Measurements from ENCODE around the gene ORMDL1. TPM values are rescaled to one million over a fixed set of nuclear protein-coding genes. Genes with fewer than 3 reads are reported as not detected.

ORMDL1 gene
- total RNA-seq, 1 experiment from 2014 or later: 64.0 TPM

DNA sequence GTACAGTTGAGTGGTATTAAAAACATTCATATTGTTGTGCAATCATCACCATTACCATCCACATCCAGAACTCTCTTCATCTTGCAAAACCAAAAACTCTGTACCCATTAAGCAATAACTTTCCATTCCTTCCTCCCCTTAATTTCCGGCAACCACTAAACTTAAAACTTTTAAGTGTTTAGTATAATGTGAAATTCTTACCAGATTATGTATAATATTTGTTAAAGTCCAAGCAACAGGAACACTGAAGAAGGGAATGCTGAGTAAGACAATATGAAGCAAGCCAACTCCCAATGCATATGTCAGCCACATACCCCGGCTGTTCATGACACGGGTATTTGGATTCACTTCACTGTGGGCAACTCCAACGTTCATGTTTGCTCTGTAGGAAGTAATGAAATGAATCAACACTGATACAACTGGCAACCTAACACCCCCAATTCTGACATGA, 1.9 kb downstream of the ORMDL1 start:
- intact Hi-C loops (cut with micrococcal nuclease; ENCODE audit: unreplicated experiment): no loop called here
- CTCF ChIA-PET: no interaction called here
- Histone ChIP-seq H3K27me3 (replicated peaks; ENCODE audit: insufficient read depth, low read depth, low read length, poor library complexity) (no peaks in the 10 kb centered on the region), H3K4me1 (ENCODE audit: insufficient read depth, low read length, poor library complexity, severe bottlenecking) (peaks cover 9% of the 10 kb centered on the region), H3K36me3 (ENCODE audit: insufficient read depth, low read length, poor library complexity, severe bottlenecking) (peaks cover 44% of the 10 kb centered on the region), H3K9me3 (ENCODE audit: low read depth, low read length, poor library complexity, severe bottlenecking) (no peaks in the 10 kb centered on the region), H3K27ac (ENCODE audit: low read depth, low read length, poor library complexity, severe bottlenecking) (no peak overlapping the region), H3K4me3 (ENCODE audit: low read depth, low read length, poor library complexity, severe bottlenecking) (peak overlapping the region; percentile 63)
- no TSS peak for BruUV-seq (replicated peaks)
- no peak for TF ChIP-seq EZH2 (IDR thresholded peaks at IDR 0.05; ENCODE audit: borderline replicate concordance, low read depth, low read length, poor library complexity, severe bottlenecking)
- POLR2A ChIA-PET (ENCODE audit: low non-redundant PET): interaction anchor here (0.7 kb wide), 1 partner anchor 354 kb away, joined by 4 read pairs; no protein-coding TSS in a partner anchor
- DNase-seq (ENCODE audit: low spot score): no peak

- POLR2A ChIA-PET (ENCODE audit: low non-redundant PET): no interaction called here
- intact Hi-C loops (cut with micrococcal nuclease; ENCODE audit: unreplicated experiment): no loop called here
- TF ChIP-seq EZH2 (IDR thresholded peaks at IDR 0.05; ENCODE audit: borderline replicate concordance, low read depth, low read length, poor library complexity, severe bottlenecking): no peak
- TF ChIP-seq, protein P1, sequence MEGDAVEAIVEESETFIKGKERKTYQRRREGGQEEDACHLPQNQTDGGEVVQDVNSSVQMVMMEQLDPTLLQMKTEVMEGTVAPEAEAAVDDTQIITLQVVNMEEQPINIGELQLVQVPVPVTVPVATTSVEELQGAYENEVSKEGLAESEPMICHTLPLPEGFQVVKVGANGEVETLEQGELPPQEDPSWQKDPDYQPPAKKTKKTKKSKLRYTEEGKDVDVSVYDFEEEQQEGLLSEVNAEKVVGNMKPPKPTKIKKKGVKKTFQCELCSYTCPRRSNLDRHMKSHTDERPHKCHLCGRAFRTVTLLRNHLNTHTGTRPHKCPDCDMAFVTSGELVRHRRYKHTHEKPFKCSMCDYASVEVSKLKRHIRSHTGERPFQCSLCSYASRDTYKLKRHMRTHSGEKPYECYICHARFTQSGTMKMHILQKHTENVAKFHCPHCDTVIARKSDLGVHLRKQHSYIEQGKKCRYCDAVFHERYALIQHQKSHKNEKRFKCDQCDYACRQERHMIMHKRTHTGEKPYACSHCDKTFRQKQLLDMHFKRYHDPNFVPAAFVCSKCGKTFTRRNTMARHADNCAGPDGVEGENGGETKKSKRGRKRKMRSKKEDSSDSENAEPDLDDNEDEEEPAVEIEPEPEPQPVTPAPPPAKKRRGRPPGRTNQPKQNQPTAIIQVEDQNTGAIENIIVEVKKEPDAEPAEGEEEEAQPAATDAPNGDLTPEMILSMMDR (conservative IDR thresholded peaks at IDR 0.05; ENCODE audit: low read depth, low read length): no peak
- H3K27ac ChIP-seq (ENCODE audit: low read depth, low read length, poor library complexity, severe bottlenecking): no peak overlapping the region
- BruUV-seq (replicated peaks): no TSS peak
- no peaks in the 10 kb centered on the region for H3K4me1 ChIP-seq (ENCODE audit: insufficient read depth, low read length, poor library complexity, severe bottlenecking)
- no peaks in the 10 kb centered on the region for H3K9me3 ChIP-seq (ENCODE audit: low read depth, low read length, poor library complexity, severe bottlenecking)
- H3K27me3 ChIP-seq (replicated peaks; ENCODE audit: insufficient read depth, low read depth, low read length, poor library complexity): no peaks in the 10 kb centered on the region
- H3K4me3 ChIP-seq (ENCODE audit: low read depth, low read length, poor library complexity, severe bottlenecking): no peak overlapping the region
- DNase-seq (ENCODE audit: low spot score): no peak
- CTCF ChIA-PET: no interaction called here
- H3K36me3 ChIP-seq (ENCODE audit: insufficient read depth, low read length, poor library complexity, severe bottlenecking): peaks cover 58% of the 10 kb centered on the region
These were observed 11.9 kb downstream of the ORMDL1 start for GRCh38 chr2:189772212-189772611.

- no peaks in the 10 kb centered on the region for H3K9me3 ChIP-seq (ENCODE audit: low read depth, low read length, poor library complexity, severe bottlenecking)
- ChIA-PET CTCF (no interaction called here), POLR2A (ENCODE audit: low non-redundant PET) (no interaction called here)
- H3K27me3 ChIP-seq (replicated peaks; ENCODE audit: insufficient read depth, low read depth, low read length, poor library complexity): no peaks in the 10 kb centered on the region
- no peak overlapping the region for H3K4me3 ChIP-seq (ENCODE audit: low read depth, low read length, poor library complexity, severe bottlenecking)
- DNase-seq (ENCODE audit: low spot score): no peak
- no peak overlapping the region for H3K27ac ChIP-seq (ENCODE audit: low read depth, low read length, poor library complexity, severe bottlenecking)
- no TSS peak for BruUV-seq (replicated peaks)
- no peak for TF ChIP-seq EZH2 (IDR thresholded peaks at IDR 0.05; ENCODE audit: borderline replicate concordance, low read depth, low read length, poor library complexity, severe bottlenecking)
- TF ChIP-seq, protein P1 (conservative IDR thresholded peaks at IDR 0.05; ENCODE audit: low read depth, low read length): no peak
- no peaks in the 10 kb centered on the region for H3K4me1 ChIP-seq (ENCODE audit: insufficient read depth, low read length, poor library complexity, severe bottlenecking)
- peaks cover 46% of the 10 kb centered on the region for H3K36me3 ChIP-seq (ENCODE audit: insufficient read depth, low read length, poor library complexity, severe bottlenecking)
- intact Hi-C loops (cut with micrococcal nuclease; ENCODE audit: unreplicated experiment): no loop called here
These were observed 13.4 kb downstream of the ORMDL1 start for GRCh38 chr2:189770590-189771322.

Data from A673 (cell line).